NB4 (cell line): ENCODE results near the gene MICU1.

ENCODE experiments used
- DNase-seq: peaks from one replicate; pipeline ENCODE4 v3.0.0; 2010; ENCODE audit warnings: low read depth
- H3K4me3 ChIP-seq: one replicate; pipeline ENCODE4 v1.5.1; 2011; ENCODE audit warnings: mild to moderate bottlenecking, low read depth, low read length, moderate library complexity
- MYC ChIP-seq: IDR thresholded peaks from 2 replicates; pipeline ENCODE4 v1.6.1; 2011; ENCODE audit warnings: low read depth, low read length
- POLR2A ChIP-seq: IDR thresholded peaks from 2 replicates; pipeline ENCODE4 v1.6.1; 2011; ENCODE audit warnings: mild to moderate bottlenecking; ENCODE audit not compliant: insufficient read length; ENCODE audit errors: extremely low read depth
- TF ChIP-seq, protein P1 (sequence below): IDR thresholded peaks from 2 replicates; pipeline ENCODE4 v1.6.1; 2011; ENCODE audit warnings: low read depth, low read length
- TF ChIP-seq, protein P2 (sequence below): IDR thresholded peaks from one replicate; pipeline ENCODE4 v1.5.1; 2012; ENCODE audit warnings: low read depth, low read length

MICU1 gene

DNA sequence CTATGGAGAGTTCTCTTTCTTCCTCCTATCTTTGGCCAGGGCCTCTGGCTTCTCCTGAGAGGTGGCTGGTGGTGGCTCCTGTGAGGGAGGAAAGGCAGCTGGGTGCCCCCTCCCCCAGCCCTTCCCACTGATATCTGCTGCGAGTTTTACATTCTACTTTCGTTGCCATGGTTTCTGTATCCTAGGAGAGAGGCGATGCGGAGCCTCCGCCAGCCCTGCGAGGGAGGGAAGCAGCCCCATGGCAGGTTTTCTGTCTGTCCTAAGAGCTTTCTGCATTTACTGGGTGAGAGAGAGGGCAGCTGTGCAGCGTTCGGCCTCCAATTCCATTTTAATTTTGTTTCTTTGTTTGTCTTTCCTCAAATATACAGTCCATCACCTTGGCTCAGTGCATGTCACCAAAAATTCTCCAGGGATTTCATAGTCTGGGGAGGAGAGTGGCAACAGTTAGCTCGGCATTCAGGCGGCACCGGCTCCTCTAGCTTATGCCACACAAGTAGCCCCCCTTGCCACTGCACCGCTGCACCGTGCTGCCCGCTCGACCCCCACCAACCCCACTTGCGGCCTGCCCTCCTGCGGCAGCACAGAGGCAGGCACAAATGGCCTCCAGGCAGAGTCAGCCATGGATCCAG, 291.6 kb downstream of the MICU1 start:
- DNase-seq = no peak
- H3K4me3 ChIP-seq = no peak overlapping the region
- TF ChIP-seq, protein P1, sequence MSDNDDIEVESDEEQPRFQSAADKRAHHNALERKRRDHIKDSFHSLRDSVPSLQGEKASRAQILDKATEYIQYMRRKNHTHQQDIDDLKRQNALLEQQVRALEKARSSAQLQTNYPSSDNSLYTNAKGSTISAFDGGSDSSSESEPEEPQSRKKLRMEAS = no peak
- no peak for TF ChIP-seq MYC
- TF ChIP-seq, protein P2, sequence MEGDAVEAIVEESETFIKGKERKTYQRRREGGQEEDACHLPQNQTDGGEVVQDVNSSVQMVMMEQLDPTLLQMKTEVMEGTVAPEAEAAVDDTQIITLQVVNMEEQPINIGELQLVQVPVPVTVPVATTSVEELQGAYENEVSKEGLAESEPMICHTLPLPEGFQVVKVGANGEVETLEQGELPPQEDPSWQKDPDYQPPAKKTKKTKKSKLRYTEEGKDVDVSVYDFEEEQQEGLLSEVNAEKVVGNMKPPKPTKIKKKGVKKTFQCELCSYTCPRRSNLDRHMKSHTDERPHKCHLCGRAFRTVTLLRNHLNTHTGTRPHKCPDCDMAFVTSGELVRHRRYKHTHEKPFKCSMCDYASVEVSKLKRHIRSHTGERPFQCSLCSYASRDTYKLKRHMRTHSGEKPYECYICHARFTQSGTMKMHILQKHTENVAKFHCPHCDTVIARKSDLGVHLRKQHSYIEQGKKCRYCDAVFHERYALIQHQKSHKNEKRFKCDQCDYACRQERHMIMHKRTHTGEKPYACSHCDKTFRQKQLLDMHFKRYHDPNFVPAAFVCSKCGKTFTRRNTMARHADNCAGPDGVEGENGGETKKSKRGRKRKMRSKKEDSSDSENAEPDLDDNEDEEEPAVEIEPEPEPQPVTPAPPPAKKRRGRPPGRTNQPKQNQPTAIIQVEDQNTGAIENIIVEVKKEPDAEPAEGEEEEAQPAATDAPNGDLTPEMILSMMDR = no peak
- TF ChIP-seq POLR2A = no peak

DNA sequence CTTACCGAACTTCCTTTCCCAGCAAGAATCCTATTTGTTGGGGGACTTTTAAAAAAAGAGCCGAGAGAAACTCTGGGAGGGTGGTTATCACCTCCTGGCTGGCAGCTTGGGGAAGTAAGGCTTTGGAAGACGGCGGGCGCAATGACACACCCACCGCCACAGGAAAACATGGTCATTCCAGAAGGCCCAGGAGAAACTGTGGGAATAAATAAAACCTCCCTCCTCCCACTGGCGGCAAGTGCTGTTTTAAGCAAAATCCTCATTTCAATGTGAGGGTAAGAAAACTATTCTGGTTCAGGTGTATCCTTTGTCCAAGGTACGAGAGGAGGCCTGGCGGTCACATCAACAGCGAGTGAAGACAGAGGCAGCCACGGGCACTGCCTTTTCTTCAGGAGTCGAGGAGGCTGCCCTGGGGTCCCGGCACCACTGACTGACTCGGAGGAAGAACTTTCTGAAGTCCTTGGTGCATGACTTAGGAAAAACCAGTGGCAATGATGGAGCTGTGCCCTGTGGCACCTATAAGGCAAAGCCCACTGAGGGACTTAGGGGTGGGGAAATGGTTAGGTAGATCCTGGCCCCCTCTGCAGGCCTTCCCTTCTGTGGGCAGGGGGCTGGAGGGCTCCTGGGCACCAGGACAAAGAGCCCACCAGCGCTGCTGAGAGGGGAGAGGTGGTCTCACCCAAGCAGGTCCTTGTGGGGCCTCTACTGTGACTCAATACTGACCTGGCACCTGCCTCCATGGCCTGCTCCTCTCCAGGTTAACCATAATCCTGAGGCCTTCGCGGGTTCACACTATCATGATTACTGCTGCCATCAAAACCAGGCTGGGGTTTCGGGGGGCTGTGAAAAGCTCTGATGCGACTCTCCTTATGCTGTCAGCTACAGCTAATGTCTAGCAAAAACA, 292.5 kb downstream of the MICU1 start:
- no peak for DNase-seq
- TF ChIP-seq, protein P1 = no peak
- TF ChIP-seq MYC (no peak), POLR2A (no peak)
- TF ChIP-seq, protein P2 = no peak
- H3K4me3 ChIP-seq = peak overlapping the region; percentile 55

DNA sequence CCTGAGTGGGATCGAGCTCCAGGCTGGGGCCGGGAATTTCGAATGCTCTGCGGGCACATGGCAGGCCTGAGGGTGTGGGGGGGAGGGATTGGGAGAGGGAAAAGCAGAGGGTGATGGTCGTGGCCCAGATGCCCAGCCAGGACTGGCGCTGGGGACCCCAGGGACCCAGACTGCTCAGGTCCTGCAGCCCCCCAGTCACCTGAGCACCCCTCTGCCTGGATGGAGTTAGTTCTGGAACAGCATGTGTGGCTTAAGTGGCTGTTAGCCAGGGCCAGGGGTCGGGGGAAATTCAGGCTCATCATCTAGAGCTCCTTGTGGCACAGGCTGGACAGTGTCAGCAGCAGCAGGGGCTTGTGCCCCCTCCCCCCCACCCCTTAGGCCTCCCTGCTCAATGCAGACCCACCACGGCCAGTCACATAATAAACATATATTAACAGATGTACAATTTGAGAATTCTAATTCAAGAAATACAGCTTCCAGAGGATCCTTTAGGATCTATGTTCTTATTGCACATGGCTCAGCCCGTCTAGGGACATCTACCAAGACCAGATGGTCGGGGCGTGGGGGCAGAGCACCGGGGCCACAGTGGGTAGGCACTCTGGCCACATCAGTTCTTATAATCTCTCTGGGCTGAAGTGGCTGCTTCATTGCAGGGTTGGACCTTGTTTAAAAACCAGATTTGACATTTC, 293.3 kb downstream of the MICU1 start:
- H3K4me3 ChIP-seq = peak overlapping the region; percentile 55
- TF ChIP-seq, protein P1 = peak; percentile 72
- no peak for TF ChIP-seq POLR2A
- TF ChIP-seq, protein P2 = no peak
- peak; percentile 80 for TF ChIP-seq MYC
- peak; percentile 58 for DNase-seq

DNA sequence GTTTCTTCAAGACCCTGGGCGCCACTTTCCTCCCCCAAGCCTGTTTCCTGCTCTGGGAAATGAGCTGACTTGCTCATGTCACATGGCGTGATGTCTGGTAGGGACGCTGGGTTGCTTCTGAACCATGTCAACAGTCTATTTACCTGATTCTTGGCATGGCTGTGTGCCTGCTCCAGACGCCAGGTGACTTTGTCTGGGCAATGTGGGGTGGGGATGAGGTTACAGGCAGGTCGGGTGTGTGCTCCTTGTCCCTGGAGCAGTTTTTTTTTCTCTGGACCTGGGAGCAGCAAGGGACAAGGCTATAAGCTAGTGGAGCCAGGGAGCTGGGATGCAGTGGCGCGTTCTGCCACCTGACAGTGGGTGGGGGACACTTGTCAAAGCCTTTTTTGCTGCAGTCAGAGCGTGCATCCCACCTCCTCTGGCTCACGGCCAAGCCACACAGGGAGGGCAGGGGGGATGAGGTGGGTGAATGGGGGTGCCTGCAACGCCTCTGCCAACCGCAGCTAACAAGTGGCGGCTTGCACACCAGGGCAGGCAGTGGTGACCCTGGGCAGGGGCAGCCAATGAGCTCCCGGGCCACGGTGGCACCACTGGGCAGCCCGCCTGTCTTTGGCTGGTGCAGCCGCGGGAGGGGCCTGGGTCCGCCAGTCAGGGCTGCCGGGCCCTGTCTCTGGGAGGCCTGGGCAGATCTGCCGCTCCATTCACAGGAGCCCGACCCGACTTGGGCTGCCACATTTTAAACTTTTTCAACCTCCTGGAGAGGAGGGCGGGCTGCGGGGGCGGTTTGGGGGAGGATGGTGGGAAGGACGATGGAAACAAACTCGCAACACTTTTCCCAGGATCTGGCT, 294.1 kb downstream of the MICU1 start:
- peak overlapping the region; percentile 55 for H3K4me3 ChIP-seq
- DNase-seq = peak; percentile 100
- TF ChIP-seq POLR2A (peak; percentile 81), MYC (peak; percentile 73)
- TF ChIP-seq, protein P1 = peak; percentile 82
- TF ChIP-seq, protein P2 = no peak

DNA sequence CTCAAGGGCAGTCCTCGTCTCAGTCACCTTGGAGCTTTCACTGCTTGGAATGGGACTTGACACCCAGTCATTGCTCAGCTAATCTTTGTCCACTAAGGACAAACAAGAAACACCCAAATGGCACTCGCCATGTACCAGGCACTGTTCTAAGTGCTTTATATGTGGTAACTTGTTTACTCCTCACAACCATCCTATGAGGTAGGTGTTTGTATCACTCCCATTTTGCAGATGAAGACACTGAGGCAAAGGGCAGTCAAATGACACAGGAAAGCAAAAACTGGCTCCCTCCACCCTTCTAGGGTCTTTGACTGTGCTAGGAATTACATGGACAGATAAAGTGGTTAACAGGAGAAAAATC, 295.8 kb downstream of the MICU1 start:
- TF ChIP-seq POLR2A (no peak), MYC (no peak)
- TF ChIP-seq, protein P2 = no peak
- TF ChIP-seq, protein P1 = no peak
- DNase-seq = no peak

More for the DNA sequence above, 295.8 kb downstream of the MICU1 start:
- no peak overlapping the region for H3K4me3 ChIP-seq
